Right ventricle myocardium inferior (tissue), 1 donor: ENCODE data around the gene IPP. TPM values are rescaled to one million over a fixed set of nuclear protein-coding genes. Genes with fewer than 3 reads are reported as not detected.

Experiments used
- ATAC-seq: fragments of 200-7000 bp; cut with Tn5 transposase; one replicate; pipeline ENCODE4 v1.9.1; 2020; ENCODE audit warnings: mild to moderate bottlenecking, moderate library complexity
- DNase-seq: peaks from one replicate; pipeline ENCODE4 v3.0.0; 2021; ENCODE audit errors: missing footprints
- intact Hi-C: fragments of 100-400 bp; cut with DNase I; formaldehyde crosslinking; loops from one replicate; pipeline ENCODE4 v1.11.0; 2022
- total RNA-seq: library from RNA; stranded (reverse); fragmentation: NEBNext Ultra II Directional; extraction: Animal tissue kit (Norgen Biotek cat#: 25700); gene quantifications from one replicate; pipeline ENCODE4 v1.2.1, GENCODE V29; 2021
- donor health status: DM: no; HTN: yes; CAD: no; lungs with severe emphysema.

IPP gene
- total RNA-seq, 1 donor from 2014 or later, result 11.6 TPM

GRCh38 chr1:45659222-45659621, 91.2 kb downstream of the IPP start:
- DNase-seq (no peak), ATAC-seq (no peak)
- intact Hi-C loops, result no loop called here

GRCh38 chr1:45658171-45658570, 92.3 kb downstream of the IPP start:
- ATAC-seq, result no peak
- no peak for DNase-seq
- intact Hi-C loops, result no loop called here

- no peak for DNase-seq
- ATAC-seq, result no peak
- intact Hi-C loops, result no loop called here
Observed at GRCh38 chr1:45656573-45657226, 93.8 kb downstream of the IPP start.

GRCh38 chr1:45654540-45655280, 95.7 kb downstream of the IPP start:
- no peak for DNase-seq
- intact Hi-C loops, result no loop called here
- no peak for ATAC-seq

Other genes with a start within 250 kb of the IPP start
- 314 TPM for gene PRDX1, start 228.8 kb downstream of the IPP start, total RNA-seq
- gene AKR1A1, start 199.8 kb downstream of the IPP start, total RNA-seq, result 55.9 TPM
- gene NASP, start 166.6 kb downstream of the IPP start, total RNA-seq, result 28.5 TPM
- gene CCDC17, start 126.6 kb downstream of the IPP start, total RNA-seq, result 1.2 TPM
- 74.0 TPM for gene GPBP1L1, start 64.1 kb downstream of the IPP start, total RNA-seq
- 22.1 TPM for gene TMEM69, start 62.5 kb downstream of the IPP start, total RNA-seq
- 100 TPM for gene MAST2, start 53.0 kb upstream of the IPP start, total RNA-seq